ENCODE data around the gene SPATS2L. TPM values are rescaled to one million over a fixed set of nuclear protein-coding genes. Genes with fewer than 3 reads are reported as not detected.
A peak's percentile ranks its signal among the peaks of the same experiment; 100 is the strongest.

Gene SPATS2L
- total and polyA plus RNA-seq, 2 of the 13 experiments (the other 11 are each of a cell fraction or from before 2014, with no cell fraction given) = 154 to 212 TPM

DNA sequence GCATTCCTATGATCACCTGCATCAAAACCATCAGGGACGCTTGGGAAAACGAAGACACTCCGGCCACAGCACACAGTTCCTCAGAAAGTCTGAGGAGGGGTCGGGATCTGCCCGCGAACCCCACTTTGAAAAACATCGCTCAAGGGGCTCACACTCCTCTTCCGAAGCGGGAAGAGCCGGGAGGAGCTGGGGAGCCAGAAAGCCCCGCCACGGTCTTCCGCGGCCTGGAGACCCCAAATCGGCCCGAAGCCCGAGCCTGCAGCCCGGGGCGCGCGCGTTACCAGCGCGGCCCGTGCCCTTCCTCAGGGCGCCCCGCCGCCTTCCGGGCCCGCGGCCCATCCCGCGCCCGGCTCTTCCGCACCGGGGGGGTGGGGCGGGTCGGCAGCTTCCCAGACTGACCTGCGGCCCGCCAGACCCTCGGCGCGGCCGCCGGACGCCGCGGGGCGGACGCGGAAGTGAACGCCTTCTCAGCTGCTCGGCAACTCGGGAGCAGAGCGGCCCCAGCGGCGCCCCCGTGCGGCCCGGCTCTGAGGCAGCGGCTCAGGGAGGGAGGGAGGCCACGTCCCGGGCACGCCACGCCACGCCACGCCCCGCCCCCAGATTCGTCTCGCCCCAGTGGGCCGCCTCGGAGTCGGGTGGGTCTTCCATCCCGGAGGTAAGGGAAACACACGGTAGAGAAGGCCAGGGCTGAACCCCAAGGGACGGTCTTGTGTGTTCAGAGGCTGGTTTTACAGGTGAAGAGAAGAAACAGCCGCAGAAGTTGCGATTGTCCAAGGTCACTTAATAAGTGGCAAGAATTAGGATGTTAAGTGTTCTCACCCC is 203.3 kb downstream of the SPATS2L start, which contains the start of gene KCTD18 (continued):
- TF ChIP-seq, protein P1, sequence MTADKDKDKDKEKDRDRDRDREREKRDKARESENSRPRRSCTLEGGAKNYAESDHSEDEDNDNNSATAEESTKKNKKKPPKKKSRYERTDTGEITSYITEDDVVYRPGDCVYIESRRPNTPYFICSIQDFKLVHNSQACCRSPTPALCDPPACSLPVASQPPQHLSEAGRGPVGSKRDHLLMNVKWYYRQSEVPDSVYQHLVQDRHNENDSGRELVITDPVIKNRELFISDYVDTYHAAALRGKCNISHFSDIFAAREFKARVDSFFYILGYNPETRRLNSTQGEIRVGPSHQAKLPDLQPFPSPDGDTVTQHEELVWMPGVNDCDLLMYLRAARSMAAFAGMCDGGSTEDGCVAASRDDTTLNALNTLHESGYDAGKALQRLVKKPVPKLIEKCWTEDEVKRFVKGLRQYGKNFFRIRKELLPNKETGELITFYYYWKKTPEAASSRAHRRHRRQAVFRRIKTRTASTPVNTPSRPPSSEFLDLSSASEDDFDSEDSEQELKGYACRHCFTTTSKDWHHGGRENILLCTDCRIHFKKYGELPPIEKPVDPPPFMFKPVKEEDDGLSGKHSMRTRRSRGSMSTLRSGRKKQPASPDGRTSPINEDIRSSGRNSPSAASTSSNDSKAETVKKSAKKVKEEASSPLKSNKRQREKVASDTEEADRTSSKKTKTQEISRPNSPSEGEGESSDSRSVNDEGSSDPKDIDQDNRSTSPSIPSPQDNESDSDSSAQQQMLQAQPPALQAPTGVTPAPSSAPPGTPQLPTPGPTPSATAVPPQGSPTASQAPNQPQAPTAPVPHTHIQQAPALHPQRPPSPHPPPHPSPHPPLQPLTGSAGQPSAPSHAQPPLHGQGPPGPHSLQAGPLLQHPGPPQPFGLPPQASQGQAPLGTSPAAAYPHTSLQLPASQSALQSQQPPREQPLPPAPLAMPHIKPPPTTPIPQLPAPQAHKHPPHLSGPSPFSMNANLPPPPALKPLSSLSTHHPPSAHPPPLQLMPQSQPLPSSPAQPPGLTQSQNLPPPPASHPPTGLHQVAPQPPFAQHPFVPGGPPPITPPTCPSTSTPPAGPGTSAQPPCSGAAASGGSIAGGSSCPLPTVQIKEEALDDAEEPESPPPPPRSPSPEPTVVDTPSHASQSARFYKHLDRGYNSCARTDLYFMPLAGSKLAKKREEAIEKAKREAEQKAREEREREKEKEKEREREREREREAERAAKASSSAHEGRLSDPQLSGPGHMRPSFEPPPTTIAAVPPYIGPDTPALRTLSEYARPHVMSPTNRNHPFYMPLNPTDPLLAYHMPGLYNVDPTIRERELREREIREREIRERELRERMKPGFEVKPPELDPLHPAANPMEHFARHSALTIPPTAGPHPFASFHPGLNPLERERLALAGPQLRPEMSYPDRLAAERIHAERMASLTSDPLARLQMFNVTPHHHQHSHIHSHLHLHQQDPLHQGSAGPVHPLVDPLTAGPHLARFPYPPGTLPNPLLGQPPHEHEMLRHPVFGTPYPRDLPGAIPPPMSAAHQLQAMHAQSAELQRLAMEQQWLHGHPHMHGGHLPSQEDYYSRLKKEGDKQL (CRISPR knock-in tag; IDR thresholded peaks at IDR 0.05; ENCODE audit: low read depth) = peak; percentile 34; the same call in 1 of the 2 replicates
- no peak for TF ChIP-seq U2AF2 (IDR thresholded peaks at IDR 0.05; ENCODE audit: low read depth, low read length)
- TF ChIP-seq, protein P2, sequence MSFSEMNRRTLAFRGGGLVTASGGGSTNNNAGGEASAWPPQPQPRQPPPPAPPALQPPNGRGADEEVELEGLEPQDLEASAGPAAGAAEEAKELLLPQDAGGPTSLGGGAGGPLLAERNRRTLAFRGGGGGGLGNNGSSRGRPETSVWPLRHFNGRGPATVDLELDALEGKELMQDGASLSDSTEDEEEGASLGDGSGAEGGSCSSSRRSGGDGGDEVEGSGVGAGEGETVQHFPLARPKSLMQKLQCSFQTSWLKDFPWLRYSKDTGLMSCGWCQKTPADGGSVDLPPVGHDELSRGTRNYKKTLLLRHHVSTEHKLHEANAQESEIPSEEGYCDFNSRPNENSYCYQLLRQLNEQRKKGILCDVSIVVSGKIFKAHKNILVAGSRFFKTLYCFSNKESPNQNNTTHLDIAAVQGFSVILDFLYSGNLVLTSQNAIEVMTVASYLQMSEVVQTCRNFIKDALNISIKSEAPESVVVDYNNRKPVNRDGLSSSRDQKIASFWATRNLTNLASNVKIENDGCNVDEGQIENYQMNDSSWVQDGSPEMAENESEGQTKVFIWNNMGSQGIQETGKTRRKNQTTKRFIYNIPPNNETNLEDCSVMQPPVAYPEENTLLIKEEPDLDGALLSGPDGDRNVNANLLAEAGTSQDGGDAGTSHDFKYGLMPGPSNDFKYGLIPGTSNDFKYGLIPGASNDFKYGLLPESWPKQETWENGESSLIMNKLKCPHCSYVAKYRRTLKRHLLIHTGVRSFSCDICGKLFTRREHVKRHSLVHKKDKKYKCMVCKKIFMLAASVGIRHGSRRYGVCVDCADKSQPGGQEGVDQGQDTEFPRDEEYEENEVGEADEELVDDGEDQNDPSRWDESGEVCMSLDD (CRISPR knock-in tag; IDR thresholded peaks at IDR 0.05; ENCODE audit: borderline replicate concordance) = peak; percentile 42; the same call in 1 of the 2 replicates
- TF ChIP-seq SOX5 (CRISPR knock-in tag; IDR thresholded peaks at IDR 0.05; ENCODE audit: borderline replicate concordance) = peak; percentile 67
- peak; percentile 88 for TF ChIP-seq ARNT2 (CRISPR knock-in tag; IDR thresholded peaks at IDR 0.05; ENCODE audit: low read depth)
- TF ChIP-seq PHF5A (CRISPR knock-in tag; IDR thresholded peaks at IDR 0.05; ENCODE audit: low read depth, unreplicated experiment) = no peak
- TF ChIP-seq ZBTB38 (CRISPR knock-in tag; IDR thresholded peaks at IDR 0.05) = peak; percentile 94; the same call in 1 of the 2 replicates
- TF ChIP-seq NR2F2 (IDR thresholded peaks at IDR 0.05; ENCODE audit: borderline replicate concordance, low read depth) = no peak
- TF ChIP-seq ETV6 (CRISPR knock-in tag; conservative IDR thresholded peaks at IDR 0.05) = peak; percentile 96
- TF ChIP-seq ZNF816 (CRISPR knock-in tag; IDR thresholded peaks at IDR 0.05; ENCODE audit: borderline replicate concordance) = peak; percentile 92; the same call in 1 of the 2 replicates
- peak; percentile 92 for TF ChIP-seq ERF (CRISPR knock-in tag; IDR thresholded peaks at IDR 0.05)
- no peak; the same call in 1 of the 2 replicates for TF ChIP-seq EEA1 (CRISPR knock-in tag; IDR thresholded peaks at IDR 0.05; ENCODE audit: borderline replicate concordance)
- TF ChIP-seq KMT2B (CRISPR knock-in tag; IDR thresholded peaks at IDR 0.05) = peak; percentile 62; the same call in 1 of the 2 replicates
- TF ChIP-seq ZFX (CRISPR knock-in tag; IDR thresholded peaks at IDR 0.05; ENCODE audit: low read depth) = peak; percentile 95
- TF ChIP-seq, protein P3, sequence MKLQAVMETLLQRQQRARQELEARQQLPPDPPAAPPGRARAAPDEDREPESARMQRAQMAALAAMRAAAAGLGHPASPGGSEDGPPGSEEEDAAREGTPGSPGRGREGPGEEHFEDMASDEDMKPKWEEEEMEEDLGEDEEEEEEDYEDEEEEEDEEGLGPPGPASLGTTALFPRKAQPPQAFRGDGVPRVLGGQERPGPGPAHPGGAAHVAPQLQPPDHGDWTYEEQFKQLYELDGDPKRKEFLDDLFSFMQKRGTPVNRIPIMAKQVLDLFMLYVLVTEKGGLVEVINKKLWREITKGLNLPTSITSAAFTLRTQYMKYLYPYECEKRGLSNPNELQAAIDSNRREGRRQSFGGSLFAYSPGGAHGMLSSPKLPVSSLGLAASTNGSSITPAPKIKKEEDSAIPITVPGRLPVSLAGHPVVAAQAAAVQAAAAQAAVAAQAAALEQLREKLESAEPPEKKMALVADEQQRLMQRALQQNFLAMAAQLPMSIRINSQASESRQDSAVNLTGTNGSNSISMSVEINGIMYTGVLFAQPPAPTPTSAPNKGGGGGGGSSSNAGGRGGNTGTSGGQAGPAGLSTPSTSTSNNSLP (IDR thresholded peaks at IDR 0.05; ENCODE audit: low read depth, low read length) = no peak
- TF ChIP-seq, protein P4, sequence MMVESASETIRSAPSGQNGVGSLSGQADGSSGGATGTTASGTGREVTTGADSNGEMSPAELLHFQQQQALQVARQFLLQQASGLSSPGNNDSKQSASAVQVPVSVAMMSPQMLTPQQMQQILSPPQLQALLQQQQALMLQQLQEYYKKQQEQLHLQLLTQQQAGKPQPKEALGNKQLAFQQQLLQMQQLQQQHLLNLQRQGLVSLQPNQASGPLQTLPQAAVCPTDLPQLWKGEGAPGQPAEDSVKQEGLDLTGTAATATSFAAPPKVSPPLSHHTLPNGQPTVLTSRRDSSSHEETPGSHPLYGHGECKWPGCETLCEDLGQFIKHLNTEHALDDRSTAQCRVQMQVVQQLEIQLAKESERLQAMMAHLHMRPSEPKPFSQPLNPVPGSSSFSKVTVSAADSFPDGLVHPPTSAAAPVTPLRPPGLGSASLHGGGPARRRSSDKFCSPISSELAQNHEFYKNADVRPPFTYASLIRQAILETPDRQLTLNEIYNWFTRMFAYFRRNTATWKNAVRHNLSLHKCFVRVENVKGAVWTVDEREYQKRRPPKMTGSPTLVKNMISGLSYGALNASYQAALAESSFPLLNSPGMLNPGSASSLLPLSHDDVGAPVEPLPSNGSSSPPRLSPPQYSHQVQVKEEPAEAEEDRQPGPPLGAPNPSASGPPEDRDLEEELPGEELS (CRISPR knock-in tag; IDR thresholded peaks at IDR 0.05) = peak; percentile 40; the same call in 1 of the 2 replicates
